GM12801 (cell line): ENCODE results near the gene RNF187.
A peak's percentile ranks its signal among the peaks of the same experiment; 100 is the strongest.

Source experiments
- TF ChIP-seq, protein P1 (sequence below): IDR thresholded peaks from one replicate; pipeline ENCODE4 v1.5.1; 2011; ENCODE audit warnings: control low read depth; ENCODE audit not compliant: insufficient read length; ENCODE audit errors: extremely low read depth

RNF187 gene

DNA sequence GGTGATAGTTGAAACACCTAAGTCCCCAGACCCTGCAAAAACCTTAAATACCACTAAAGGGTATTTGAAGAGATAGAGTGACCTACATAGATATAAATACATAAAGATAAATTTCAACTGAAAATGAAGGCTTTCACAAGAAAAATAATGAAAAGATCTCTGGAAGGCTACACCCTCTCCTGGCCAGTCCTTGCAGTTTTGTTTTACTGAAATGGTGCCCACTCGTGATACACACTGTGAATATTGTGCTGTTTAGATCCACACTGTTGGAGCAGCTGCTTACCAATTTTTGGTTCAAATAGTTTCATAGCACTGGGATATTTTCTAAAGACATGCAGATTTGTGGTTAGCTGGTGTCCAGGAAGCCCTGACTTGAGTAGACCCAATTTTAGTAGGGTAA lies 31.5 kb upstream of the RNF187 start:
- TF ChIP-seq, protein P1, sequence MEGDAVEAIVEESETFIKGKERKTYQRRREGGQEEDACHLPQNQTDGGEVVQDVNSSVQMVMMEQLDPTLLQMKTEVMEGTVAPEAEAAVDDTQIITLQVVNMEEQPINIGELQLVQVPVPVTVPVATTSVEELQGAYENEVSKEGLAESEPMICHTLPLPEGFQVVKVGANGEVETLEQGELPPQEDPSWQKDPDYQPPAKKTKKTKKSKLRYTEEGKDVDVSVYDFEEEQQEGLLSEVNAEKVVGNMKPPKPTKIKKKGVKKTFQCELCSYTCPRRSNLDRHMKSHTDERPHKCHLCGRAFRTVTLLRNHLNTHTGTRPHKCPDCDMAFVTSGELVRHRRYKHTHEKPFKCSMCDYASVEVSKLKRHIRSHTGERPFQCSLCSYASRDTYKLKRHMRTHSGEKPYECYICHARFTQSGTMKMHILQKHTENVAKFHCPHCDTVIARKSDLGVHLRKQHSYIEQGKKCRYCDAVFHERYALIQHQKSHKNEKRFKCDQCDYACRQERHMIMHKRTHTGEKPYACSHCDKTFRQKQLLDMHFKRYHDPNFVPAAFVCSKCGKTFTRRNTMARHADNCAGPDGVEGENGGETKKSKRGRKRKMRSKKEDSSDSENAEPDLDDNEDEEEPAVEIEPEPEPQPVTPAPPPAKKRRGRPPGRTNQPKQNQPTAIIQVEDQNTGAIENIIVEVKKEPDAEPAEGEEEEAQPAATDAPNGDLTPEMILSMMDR: no peak

DNA sequence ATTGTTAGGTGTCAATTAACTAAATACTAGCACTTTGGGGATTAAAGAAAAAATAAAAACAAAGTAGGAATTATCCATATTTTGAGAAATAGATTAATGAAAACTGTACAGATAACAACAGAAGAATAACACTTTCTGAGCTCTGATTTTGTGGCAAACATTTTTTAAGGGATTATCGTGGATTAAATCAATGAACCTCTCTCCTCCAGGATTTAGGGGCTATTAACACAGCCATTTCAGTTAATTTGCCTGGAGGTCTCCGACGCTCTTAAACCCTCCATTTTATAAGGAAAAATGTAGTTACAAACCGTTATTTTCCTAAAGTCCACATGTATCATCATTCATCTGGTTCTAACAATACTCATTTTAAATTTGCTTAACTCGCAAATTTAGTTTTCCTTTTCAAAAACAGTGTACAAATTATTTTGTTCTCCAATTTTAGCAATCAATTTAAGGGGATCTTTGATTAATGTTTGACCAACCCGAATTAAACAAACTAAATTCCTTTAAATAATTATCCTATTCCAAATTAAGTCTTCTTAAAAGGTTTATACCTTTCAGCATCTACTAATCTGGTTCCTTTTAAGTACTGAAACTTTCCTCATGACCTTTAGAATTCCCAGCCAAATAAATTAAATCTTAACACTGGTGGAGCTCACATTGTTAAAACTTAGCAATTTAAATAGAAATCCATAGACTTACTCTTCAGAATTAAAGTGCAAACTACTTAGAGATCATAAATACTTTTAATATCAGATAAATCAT lies 30.7 kb upstream of the RNF187 start:
- TF ChIP-seq, protein P1: no peak

DNA sequence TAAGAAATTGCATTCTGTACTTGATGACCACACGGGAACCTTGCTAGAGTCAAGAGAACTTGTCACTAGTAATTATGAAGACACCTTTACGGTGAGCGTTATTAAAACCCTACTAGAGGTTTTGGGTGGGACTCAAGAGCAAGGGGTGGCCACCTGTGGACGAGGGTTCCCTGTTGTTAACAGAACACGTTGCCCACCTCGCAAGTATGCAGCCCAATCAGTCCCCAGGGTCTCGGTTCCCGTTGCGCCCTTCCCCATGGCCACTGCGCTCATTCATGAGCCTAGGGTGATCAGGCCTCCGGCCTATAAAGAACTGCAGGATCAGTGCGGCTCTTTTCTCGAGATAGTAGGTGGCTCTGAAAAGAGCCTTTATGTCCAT lies 30.2 kb upstream of the RNF187 start:
- TF ChIP-seq, protein P1: no peak

DNA sequence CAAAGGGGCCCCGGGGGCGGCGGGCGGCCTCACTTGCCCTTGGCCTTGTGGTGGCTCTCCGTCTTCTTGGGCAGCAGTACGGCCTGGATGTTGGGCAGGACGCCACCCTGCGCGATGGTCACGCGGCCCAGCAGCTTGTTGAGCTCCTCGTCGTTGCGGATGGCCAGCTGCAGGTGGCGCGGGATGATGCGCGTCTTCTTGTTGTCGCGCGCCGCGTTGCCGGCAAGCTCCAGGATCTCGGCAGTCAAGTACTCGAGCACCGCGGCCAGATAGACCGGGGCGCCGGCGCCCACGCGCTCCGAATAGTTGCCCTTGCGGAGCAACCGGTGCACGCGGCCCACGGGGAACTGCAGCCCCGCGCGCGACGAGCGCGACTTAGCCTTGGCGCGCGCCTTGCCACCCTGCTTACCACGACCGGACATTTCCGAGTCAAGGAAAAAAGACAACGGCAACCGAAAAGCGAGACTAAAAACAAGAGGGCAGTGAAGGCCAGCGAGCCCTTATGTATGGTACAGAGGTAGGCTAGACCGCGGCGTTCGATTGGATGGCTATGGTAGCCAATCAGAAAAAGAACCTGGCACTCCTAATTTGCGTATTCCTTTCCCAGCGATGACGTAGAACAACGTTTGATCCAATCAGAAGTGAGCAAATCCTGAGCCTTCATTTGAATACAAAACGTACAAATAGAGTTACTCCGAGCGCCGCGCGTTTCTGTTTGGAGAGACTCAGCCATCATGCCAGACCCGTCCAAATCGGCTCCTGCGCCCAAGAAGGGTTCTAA lies 29.6 kb upstream of the RNF187 start:
- TF ChIP-seq, protein P1: no peak

DNA sequence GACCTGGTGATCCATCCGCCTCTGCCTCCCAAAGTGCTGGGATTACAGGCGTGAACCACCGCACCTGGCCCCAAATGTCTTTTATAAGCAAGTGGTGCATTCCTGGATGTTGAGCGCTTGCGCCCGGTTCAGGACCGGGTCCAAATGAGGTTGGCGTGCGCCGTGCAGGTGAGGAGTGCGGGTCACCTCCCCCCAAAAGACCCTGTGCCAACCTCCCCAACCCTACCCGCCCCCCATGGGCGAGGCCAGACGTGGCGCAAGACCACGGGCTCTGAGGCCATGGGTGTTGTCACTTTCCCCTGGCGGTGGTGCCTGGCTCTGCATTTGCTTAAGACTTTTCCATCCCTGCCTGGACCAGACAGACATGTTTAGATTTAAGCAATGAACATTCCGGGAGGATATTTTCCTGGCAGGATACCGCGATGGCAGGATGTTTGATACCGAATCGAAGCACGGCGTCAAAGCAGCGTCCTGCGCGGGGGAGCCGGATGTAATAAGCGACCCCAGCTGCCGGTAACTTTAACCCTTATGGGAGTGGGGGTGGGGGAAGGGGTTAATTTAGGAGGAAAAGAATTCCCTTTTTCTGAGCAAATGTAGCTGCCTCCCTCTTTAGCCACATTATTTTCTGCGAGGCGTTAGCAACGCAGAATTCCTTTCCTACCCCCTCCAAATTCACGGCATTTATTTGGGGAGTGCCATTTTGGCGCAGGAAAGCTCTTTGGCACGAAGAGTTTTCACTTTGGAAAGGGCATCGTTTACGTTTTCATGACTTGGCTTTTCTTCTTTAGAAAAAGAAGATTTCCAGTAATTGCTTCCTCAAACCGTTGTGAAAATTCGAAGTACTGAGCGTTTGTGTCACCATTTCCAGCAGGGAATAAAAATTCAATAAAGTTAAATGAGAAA lies 27.8 kb upstream of the RNF187 start:
- TF ChIP-seq, protein P1: peak; percentile 60

DNA sequence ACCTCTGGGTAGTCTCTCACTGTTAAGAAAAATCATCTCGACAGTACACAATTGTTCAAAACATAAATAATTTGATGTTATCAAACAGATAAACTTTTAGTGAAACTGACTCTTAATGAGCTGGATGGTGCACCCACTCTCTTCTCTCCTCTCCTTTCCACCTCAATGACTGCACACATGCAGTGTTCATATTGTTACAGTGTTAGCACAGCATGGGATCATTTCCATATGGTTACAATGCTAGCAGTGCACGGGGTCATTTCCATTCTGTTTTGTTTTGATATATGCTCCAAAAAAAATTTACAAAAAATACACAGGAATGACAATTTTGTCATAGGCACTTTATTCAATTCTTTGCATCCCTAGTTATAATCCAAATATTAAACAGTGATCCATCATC lies 26.4 kb upstream of the RNF187 start:
- TF ChIP-seq, protein P1: no peak

DNA sequence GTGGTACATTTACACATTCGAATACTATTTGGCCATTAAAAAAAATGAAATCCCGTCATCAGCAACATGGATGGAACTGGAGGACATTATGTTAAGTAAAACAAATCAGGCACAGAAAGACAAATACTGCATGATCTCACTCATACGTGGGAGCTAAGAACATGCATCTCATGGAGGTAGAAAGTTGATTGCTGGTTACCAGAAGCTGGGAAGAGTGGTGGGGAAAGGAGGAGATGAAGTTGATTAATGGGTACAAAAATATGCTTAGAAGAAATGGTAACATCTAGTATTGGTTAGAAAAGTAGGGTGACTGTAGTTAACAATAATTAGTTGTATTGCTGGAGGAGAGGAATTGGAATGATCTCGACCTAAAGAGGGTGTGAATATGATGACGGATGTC lies 24.6 kb upstream of the RNF187 start:
- TF ChIP-seq, protein P1: no peak
